ENCODE data around the gene PTGDS. TPM values are rescaled to one million over a fixed set of nuclear protein-coding genes. Genes with fewer than 3 reads are reported as not detected.

The PTGDS gene
- total RNA-seq, 1 donor from 2014 or later: 0.36 TPM

GRCh38 chr9:136978073-136978864 is 965 bp downstream of the PTGDS start:
- no peak overlapping the region for H3K4me3 Mint-ChIP-seq
- intact Hi-C loops (cut with micrococcal nuclease): loop anchor here (1.0 to 2.0 kb wide), 5 partner anchors 14 to 173 kb away; partner anchors contain the start of genes FBXW5 and PAXX
- H3K36me3 Mint-ChIP-seq (ENCODE audit: low read depth): no peaks in the 10 kb centered on the region
- H3K9me3 Mint-ChIP-seq: no peaks in the 10 kb centered on the region
- H3K4me1 Mint-ChIP-seq (ENCODE audit: low read depth): peaks cover 6% of the 10 kb centered on the region
- DNase-seq (ENCODE audit: low spot score): peak; percentile 69
- no peak overlapping the region for H3K27ac Mint-ChIP-seq
- H3K27me3 Mint-ChIP-seq (ENCODE audit: insufficient read depth): peaks cover 9% of the 10 kb centered on the region

DNA sequence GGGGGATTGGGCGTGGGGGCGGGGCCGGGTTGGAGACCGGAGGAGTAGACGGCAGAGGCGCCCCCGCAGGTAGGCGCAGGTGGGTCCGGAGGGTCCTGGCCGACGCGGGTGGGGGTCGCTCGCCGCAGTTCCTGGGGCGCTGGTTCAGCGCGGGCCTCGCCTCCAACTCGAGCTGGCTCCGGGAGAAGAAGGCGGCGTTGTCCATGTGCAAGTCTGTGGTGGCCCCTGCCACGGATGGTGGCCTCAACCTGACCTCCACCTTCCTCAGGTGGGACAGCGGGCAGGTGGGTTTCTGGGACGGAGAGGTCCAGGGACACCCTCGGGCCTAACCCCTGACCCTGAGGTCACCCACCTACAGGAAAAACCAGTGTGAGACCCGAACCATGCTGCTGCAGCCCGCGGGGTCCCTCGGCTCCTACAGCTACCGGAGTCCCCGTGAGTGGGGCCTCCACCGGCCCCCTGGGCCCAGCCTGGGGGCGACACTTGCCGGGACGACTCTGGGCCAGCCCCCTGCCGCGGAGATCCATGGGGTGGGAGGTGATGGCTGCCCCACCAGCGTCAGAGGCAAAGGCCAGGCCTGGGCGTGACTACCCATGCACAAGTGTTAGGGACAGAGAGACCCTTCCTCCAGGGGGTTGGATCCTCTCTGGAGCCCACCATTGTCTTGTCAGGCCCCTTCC is 1.7 kb downstream of the PTGDS start:
- Mint-ChIP-seq H3K9me3 (no peaks in the 10 kb centered on the region), H3K4me3 (no peak overlapping the region), H3K4me1 (ENCODE audit: low read depth) (peaks cover 6% of the 10 kb centered on the region), H3K27ac (no peak overlapping the region), H3K36me3 (ENCODE audit: low read depth) (no peaks in the 10 kb centered on the region), H3K27me3 (ENCODE audit: insufficient read depth) (peaks cover 14% of the 10 kb centered on the region)
- DNase-seq (ENCODE audit: low spot score): no peak
- intact Hi-C loops (cut with micrococcal nuclease): loop anchor here (1.0 to 2.0 kb wide), 5 partner anchors 13 to 172 kb away; partner anchors contain the start of genes FBXW5 and PAXX

DNA sequence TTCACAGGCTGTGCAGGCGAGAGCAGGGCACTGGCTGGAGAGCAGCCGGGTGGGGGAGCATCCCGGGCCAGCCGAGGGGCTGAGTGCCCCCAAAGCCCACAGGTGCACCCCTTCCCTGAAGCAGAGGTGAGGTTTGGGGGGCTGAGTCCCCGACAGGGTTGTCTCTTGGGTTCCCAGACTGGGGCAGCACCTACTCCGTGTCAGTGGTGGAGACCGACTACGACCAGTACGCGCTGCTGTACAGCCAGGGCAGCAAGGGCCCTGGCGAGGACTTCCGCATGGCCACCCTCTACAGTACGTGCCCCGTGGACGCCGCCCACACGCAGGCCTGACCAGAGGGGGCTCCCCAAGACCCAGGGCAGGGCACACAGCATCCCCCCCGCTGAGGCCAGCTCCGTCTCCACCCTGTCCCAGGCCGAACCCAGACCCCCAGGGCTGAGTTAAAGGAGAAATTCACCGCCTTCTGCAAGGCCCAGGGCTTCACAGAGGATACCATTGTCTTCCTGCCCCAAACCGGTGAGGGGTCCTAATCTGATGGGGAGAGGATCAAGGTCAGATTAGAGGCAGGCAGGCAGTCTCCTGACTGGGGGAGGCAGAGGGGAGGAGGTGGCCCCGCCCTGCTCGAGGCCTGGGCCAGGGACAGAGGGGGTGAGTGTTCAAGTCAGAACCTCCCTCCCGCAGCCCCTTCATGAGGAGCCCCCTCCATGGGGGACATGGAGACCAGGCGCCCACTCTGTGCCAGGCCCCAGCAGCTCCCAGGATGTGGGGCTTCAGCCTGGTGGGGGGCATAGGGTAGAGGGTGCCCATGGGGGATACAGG is 2.7 kb downstream of the PTGDS start:
- intact Hi-C loops (cut with micrococcal nuclease): loop anchor here (2.0 kb wide), 1 partner anchor 171 kb away; no protein-coding TSS in a partner anchor
- Mint-ChIP-seq H3K4me3 (no peak overlapping the region), H3K9me3 (no peaks in the 10 kb centered on the region), H3K36me3 (ENCODE audit: low read depth) (no peaks in the 10 kb centered on the region), H3K27ac (no peak overlapping the region), H3K4me1 (ENCODE audit: low read depth) (peaks cover 6% of the 10 kb centered on the region), H3K27me3 (ENCODE audit: insufficient read depth) (peaks cover 17% of the 10 kb centered on the region)
- no peak for DNase-seq (ENCODE audit: low spot score)

- H3K4me3 Mint-ChIP-seq: no peak overlapping the region
- H3K36me3 Mint-ChIP-seq (ENCODE audit: low read depth): no peaks in the 10 kb centered on the region
- H3K27me3 Mint-ChIP-seq (ENCODE audit: insufficient read depth): peaks cover 12% of the 10 kb centered on the region
- intact Hi-C loops (cut with micrococcal nuclease): no loop called here
- no peaks in the 10 kb centered on the region for H3K4me1 Mint-ChIP-seq (ENCODE audit: low read depth)
- no peak for DNase-seq (ENCODE audit: low spot score)
- no peak overlapping the region for H3K27ac Mint-ChIP-seq
- H3K9me3 Mint-ChIP-seq: no peaks in the 10 kb centered on the region
These were observed 3.6 kb downstream of the PTGDS start for GRCh38 chr9:136980669-136981478.

DNA sequence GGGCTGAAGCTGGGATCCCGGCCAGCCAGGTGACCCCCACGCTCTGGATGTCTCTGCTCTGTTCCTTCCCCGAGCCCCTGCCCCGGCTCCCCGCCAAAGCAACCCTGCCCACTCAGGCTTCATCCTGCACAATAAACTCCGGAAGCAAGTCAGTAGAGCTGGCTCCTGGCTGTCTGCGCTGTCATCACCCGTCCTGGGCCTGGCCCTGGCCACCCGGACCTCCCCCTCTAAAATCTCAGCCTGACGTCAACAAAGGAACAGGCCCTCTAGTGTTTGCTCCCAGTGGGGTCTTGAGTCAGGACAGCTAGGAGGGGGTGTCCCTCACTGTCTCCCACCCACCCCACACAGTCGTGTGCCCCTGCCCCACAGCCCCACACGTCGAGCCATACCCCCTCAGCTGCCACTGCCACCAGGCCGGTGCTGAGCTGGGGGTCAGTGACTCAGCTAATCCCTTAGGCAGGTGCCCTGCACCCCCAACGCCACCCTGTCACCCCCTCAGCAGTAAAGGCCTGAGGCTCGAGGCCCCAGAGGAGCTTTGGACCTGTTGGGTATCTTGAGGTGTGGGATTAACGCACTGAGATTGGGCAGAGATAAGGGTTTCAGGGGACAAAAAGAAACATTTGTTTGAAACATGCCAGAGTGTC is 4.4 kb downstream of the PTGDS start:
- Mint-ChIP-seq H3K36me3 (ENCODE audit: low read depth) (no peaks in the 10 kb centered on the region), H3K27me3 (ENCODE audit: insufficient read depth) (peaks cover 16% of the 10 kb centered on the region), H3K9me3 (no peaks in the 10 kb centered on the region), H3K4me1 (ENCODE audit: low read depth) (no peaks in the 10 kb centered on the region), H3K27ac (no peak overlapping the region), H3K4me3 (no peak overlapping the region)
- no peak for DNase-seq (ENCODE audit: low spot score)
- intact Hi-C loops (cut with micrococcal nuclease): no loop called here

GRCh38 chr9:136982232-136983051 is 5.1 kb downstream of the PTGDS start, which contains the start of gene LCNL1:
TSS of gene LCNL1 (plus strand) at chr9:136982993. CDS start at chr9:136983587, 594 bp downstream.
- no peak within 1 kb of the TSS for H3K27ac Mint-ChIP-seq
- H3K36me3 Mint-ChIP-seq (ENCODE audit: low read depth): no peaks in the 10 kb centered on the region
- no peak within 1 kb of the TSS for H3K4me3 Mint-ChIP-seq
- H3K27me3 Mint-ChIP-seq (ENCODE audit: insufficient read depth): peaks cover 20% of the 10 kb centered on the region
- intact Hi-C loops (cut with micrococcal nuclease): no loop called here
- H3K9me3 Mint-ChIP-seq: no peaks in the 10 kb centered on the region
- DNase-seq (ENCODE audit: low spot score): no peak
- no peaks in the 10 kb centered on the region for H3K4me1 Mint-ChIP-seq (ENCODE audit: low read depth)

DNA sequence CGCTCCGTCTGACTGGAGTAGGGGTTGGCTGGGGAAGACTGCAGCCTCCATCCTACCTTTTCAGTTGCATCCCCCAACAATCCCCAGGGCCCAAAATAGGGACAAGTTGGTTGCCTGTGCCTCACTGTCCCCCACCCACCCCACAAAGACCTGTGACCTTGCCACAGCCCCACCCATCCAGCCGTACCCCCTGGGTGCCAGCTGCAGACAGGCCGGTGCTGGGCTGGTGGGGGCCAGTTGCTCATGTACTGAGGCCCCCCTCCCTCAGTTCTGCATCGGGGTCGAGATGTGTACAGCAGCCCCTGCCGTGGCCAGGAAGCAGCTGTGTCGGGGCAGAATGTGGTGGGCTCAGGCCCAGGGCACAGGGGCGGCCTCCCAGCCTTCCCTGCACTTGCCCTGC is 5.9 kb downstream of the PTGDS start:
- Mint-ChIP-seq H3K36me3 (ENCODE audit: low read depth) (no peaks in the 10 kb centered on the region), H3K27ac (no peak overlapping the region), H3K4me3 (no peak overlapping the region), H3K4me1 (ENCODE audit: low read depth) (no peaks in the 10 kb centered on the region), H3K9me3 (no peaks in the 10 kb centered on the region), H3K27me3 (ENCODE audit: insufficient read depth) (peaks cover 26% of the 10 kb centered on the region)
- DNase-seq (ENCODE audit: low spot score): no peak
- intact Hi-C loops (cut with micrococcal nuclease): no loop called here

DNA sequence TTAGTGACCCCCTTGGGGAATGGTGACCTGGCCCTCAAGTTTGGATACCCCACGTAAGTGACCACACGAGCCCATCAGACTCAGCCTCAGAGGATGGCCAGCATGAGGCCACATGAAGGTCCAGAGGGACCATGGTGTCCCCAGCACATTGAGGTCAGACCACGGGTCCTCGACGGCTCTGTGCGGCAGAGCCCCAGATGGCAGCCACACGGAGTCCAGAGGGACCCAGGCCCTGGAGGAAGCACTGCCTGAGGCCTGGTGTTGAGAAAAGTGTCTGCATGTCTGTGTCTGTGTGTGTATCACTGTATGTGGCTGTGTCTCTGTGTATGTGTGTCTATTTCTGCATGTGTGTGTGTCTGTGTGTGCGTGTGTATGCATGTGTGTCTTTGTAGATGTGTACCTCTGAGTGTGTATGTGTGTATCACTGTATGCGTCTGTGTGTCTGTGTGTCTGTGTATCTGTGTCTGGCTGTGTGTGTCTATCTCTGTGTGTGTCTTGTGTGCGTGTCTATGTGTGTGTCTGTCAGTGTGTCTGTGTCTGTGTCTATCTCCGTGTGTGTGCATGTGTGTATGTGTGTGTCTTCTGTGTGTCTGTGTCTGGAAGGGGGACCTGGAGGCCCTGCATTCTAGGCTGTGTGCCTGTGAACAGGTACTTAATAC is 6.5 kb downstream of the PTGDS start:
- Mint-ChIP-seq H3K36me3 (ENCODE audit: low read depth) (no peaks in the 10 kb centered on the region), H3K9me3 (no peaks in the 10 kb centered on the region), H3K4me3 (no peak overlapping the region), H3K27me3 (ENCODE audit: insufficient read depth) (peaks cover 27% of the 10 kb centered on the region), H3K27ac (no peak overlapping the region), H3K4me1 (ENCODE audit: low read depth) (no peaks in the 10 kb centered on the region)
- intact Hi-C loops (cut with micrococcal nuclease): no loop called here
- DNase-seq (ENCODE audit: low spot score): no peak

GRCh38 chr9:136984464-136985026 is 7.2 kb downstream of the PTGDS start:
- Mint-ChIP-seq H3K36me3 (ENCODE audit: low read depth) (no peaks in the 10 kb centered on the region), H3K4me1 (ENCODE audit: low read depth) (no peaks in the 10 kb centered on the region), H3K9me3 (no peaks in the 10 kb centered on the region), H3K27ac (no peak overlapping the region), H3K27me3 (ENCODE audit: insufficient read depth) (peaks cover 32% of the 10 kb centered on the region), H3K4me3 (no peak overlapping the region)
- no peak for DNase-seq (ENCODE audit: low spot score)
- intact Hi-C loops (cut with micrococcal nuclease): no loop called here

DNA sequence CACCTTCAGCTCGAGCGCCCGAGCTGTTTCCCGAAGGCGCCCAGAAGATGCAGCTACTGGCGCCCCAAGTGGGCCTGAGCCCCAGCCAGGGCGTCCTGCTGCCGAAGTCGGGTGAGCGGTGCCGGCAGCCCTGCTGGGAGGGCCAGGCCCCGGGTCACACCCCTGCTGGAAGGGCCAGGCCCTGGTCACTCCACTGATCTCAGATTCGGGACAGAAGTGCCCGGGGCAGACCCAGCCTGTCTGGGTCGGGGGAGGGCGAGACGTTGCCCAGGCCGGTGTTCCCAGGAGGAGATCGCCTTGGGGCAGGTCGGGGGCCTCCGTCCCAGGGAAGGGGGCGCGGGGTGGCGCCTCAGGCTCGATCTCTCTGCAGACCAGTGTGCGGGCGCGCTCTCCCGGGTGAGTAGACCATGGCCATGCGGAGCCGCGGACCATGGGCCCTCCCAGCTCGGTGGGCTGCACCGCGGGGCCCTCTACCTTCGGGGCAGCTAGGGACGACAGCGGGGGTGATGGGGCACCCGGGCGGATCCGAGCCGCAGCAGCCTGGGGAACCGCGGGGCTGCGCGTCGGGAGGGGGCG is 7.8 kb downstream of the PTGDS start:
- Mint-ChIP-seq H3K4me1 (ENCODE audit: low read depth) (no peaks in the 10 kb centered on the region), H3K4me3 (no peak overlapping the region), H3K36me3 (ENCODE audit: low read depth) (no peaks in the 10 kb centered on the region), H3K27ac (no peak overlapping the region), H3K27me3 (ENCODE audit: insufficient read depth) (peaks cover 37% of the 10 kb centered on the region), H3K9me3 (no peaks in the 10 kb centered on the region)
- intact Hi-C loops (cut with micrococcal nuclease): no loop called here
- no peak for DNase-seq (ENCODE audit: low spot score)
